ENCODE data around the gene ST13. TPM values are rescaled to one million over a fixed set of nuclear protein-coding genes. Genes with fewer than 3 reads are reported as not detected.
A peak's percentile ranks its signal among the peaks of the same experiment; 100 is the strongest.
"Not testable (repeated sequence)": the region's sequence is repeated elsewhere in the genome, so short reads cannot be mapped to it uniquely, and the experiment has no call there.

Gene ST13
- total RNA-seq, 4 donors from 2014 or later, result 139 to 285 (median 189) TPM

GRCh38 chr22:40838486-40838885 lies 18.0 kb downstream of the ST13 start:
- H3K27me3 ChIP-seq, result no peaks in the 10 kb centered on the region
- H3K27ac ChIP-seq, result no peak overlapping the region
- no peak for DNase-seq
- H3K4me3 ChIP-seq, result no peak overlapping the region
- intact Hi-C loops (cut with DNase I; ENCODE audit: low total_unique reads), result no loop called here
- TF ChIP-seq POLR2A (IDR thresholded peaks at IDR 0.05) (no peak), CTCF (IDR thresholded peaks at IDR 0.05) (no peak)
- no peaks in the 10 kb centered on the region for H3K36me3 ChIP-seq
- H3K9me3 ChIP-seq, result no peaks in the 10 kb centered on the region
- peaks cover 0 to 7% of the 10 kb centered on the region in 2 donors for H3K4me1 ChIP-seq

DNA sequence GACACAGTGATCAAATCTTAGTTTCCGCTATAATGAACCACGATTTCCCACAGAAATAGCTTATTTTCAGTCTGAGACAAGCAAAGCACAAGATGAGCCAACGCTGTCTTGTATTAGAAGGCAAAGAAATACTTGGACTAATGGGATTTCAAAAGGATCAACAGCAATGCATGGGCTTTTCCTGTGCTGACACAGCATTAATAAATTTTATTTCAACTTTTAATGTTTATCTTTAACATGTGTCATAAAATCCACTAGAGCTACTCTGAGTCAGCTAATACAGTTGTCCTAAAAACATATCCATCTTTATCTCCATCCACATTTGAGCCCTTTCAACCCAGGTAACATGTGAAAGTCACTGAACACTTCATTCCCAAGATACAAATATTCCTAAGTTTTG lies 21.8 kb downstream of the ST13 start:
- H3K4me3 ChIP-seq, result no peak overlapping the region
- H3K27me3 ChIP-seq, result no peaks in the 10 kb centered on the region
- no peaks in the 10 kb centered on the region for H3K4me1 ChIP-seq
- intact Hi-C loops (cut with DNase I; ENCODE audit: low total_unique reads), result no loop called here
- H3K27ac ChIP-seq, result no peak overlapping the region
- no peak for DNase-seq
- no peaks in the 10 kb centered on the region for H3K36me3 ChIP-seq
- no peaks in the 10 kb centered on the region for H3K9me3 ChIP-seq
- TF ChIP-seq CTCF (IDR thresholded peaks at IDR 0.05) (no peak), POLR2A (IDR thresholded peaks at IDR 0.05) (no peak)

DNA sequence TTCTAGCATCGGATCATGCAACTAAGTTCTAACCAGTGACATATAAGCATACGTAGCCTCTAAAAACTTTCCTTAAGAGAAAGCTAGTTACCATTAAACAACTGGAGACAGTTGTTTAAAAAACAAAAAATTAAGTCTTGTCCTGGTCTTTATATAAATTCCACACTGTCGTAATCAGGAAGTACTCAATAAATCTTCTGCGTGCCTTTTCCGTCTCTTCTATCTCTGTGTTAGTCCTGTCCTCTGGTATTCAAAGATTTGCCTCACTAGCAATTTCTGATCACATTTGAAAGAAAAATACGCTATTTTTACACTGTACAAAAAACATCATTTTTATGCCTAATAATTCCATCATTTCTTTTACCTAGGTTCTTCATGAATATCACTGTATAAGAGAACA lies 27.3 kb downstream of the ST13 start:
- Histone ChIP-seq H3K4me3 (no peak overlapping the region), H3K36me3 (no peaks in the 10 kb centered on the region), H3K4me1 (no peaks in the 10 kb centered on the region), H3K27ac (no peak overlapping the region), H3K9me3 (no peaks in the 10 kb centered on the region), H3K27me3 (no peaks in the 10 kb centered on the region)
- DNase-seq, result no peak
- TF ChIP-seq POLR2A (IDR thresholded peaks at IDR 0.05) (no peak), CTCF (IDR thresholded peaks at IDR 0.05) (no peak)
- intact Hi-C loops (cut with DNase I; ENCODE audit: low total_unique reads), result no loop called here

- H3K36me3 ChIP-seq, result no peaks in the 10 kb centered on the region
- peak overlapping the region; percentile 9 to 40 for H3K27ac ChIP-seq
- H3K27me3 ChIP-seq, result no peaks in the 10 kb centered on the region
- H3K4me3 ChIP-seq, result no peak overlapping the region
- no peaks in the 10 kb centered on the region for H3K4me1 ChIP-seq
- no peaks in the 10 kb centered on the region for H3K9me3 ChIP-seq
- no peak for DNase-seq
- no peak for TF ChIP-seq POLR2A (IDR thresholded peaks at IDR 0.05)
- TF ChIP-seq CTCF (IDR thresholded peaks at IDR 0.05), result no peak
- intact Hi-C loops (cut with DNase I; ENCODE audit: low total_unique reads), result no loop called here
Observed at GRCh38 chr22:40826984-40827741, 29.3 kb downstream of the ST13 start.

DNA sequence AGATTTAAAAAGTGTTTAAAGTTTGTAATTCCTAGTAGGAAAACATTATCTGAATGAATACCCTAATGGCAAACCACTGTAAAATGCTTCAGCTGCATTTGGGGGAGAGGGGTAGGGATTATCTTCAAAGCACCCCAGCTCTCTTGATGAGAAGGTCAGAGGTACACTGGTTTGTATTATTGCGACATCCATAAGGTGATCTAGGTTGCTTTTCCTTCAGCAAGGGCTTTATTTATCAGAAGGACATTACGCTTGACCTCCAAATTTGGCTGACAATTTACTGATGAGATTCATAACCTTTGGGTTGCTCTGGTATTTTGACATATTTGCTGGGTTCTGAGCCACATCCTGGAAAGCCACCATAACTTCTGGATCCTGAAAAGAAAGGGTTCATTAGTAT lies 30.1 kb downstream of the ST13 start:
- H3K36me3 ChIP-seq; DNase-seq; H3K27me3 ChIP-seq; H3K9me3 ChIP-seq; H3K4me1 ChIP-seq; intact Hi-C loops (cut with DNase I; ENCODE audit: low total_unique reads); H3K27ac ChIP-seq; H3K4me3 ChIP-seq: not testable (repeated sequence)
